ENCODE data around the gene NKAP. TPM values are rescaled to one million over a fixed set of nuclear protein-coding genes. Genes with fewer than 3 reads are reported as not detected.

NKAP gene
- total and polyA plus RNA-seq, 9 of the 15 experiments (the other 6 are each of a cell fraction or from before 2014, with no cell fraction given): 3.1 to 8.3 (median 7.0) TPM

DNA sequence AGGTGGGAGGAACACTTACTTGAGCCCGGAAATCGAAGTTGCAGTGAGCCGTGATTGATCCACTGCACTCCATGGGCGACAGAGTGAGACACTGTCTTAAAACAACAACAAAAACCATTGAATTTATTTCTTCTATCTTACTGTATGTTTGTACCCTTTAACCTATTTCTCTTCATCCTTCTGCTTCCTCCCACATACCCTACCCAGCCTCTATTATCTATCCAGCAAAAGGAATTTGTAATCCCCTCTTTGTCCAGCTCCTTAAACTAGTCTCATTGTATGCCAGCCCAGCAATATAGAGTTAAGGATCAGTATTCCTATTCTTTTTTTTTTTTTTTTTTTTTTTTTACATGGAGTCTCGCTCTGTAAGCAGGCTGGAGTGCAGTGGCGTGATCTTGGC is 1.9 kb upstream of the NKAP start (continued):
- TF ChIP-seq, protein P1, sequence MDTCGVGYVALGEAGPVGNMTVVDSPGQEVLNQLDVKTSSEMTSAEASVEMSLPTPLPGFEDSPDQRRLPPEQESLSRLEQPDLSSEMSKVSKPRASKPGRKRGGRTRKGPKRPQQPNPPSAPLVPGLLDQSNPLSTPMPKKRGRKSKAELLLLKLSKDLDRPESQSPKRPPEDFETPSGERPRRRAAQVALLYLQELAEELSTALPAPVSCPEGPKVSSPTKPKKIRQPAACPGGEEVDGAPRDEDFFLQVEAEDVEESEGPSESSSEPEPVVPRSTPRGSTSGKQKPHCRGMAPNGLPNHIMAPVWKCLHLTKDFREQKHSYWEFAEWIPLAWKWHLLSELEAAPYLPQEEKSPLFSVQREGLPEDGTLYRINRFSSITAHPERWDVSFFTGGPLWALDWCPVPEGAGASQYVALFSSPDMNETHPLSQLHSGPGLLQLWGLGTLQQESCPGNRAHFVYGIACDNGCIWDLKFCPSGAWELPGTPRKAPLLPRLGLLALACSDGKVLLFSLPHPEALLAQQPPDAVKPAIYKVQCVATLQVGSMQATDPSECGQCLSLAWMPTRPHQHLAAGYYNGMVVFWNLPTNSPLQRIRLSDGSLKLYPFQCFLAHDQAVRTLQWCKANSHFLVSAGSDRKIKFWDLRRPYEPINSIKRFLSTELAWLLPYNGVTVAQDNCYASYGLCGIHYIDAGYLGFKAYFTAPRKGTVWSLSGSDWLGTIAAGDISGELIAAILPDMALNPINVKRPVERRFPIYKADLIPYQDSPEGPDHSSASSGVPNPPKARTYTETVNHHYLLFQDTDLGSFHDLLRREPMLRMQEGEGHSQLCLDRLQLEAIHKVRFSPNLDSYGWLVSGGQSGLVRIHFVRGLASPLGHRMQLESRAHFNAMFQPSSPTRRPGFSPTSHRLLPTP (IDR thresholded peaks at IDR 0.05; ENCODE audit: borderline replicate concordance, extremely low read depth, insufficient read length): no peak
- TF ChIP-seq ZBTB7A (IDR thresholded peaks at IDR 0.05; ENCODE audit: borderline replicate concordance, control insufficient read depth, low read depth, low read length): no peak
- TF ChIP-seq DDX20 (tag; IDR thresholded peaks at IDR 0.05; ENCODE audit: low read depth): no peak
- TF ChIP-seq ZNF79 (CRISPR knock-in tag; IDR thresholded peaks at IDR 0.05; ENCODE audit: low read depth): no peak
- TF ChIP-seq ZFP30 (CRISPR knock-in tag; IDR thresholded peaks at IDR 0.05; ENCODE audit: borderline replicate concordance): no peak
- TF ChIP-seq, protein P2, sequence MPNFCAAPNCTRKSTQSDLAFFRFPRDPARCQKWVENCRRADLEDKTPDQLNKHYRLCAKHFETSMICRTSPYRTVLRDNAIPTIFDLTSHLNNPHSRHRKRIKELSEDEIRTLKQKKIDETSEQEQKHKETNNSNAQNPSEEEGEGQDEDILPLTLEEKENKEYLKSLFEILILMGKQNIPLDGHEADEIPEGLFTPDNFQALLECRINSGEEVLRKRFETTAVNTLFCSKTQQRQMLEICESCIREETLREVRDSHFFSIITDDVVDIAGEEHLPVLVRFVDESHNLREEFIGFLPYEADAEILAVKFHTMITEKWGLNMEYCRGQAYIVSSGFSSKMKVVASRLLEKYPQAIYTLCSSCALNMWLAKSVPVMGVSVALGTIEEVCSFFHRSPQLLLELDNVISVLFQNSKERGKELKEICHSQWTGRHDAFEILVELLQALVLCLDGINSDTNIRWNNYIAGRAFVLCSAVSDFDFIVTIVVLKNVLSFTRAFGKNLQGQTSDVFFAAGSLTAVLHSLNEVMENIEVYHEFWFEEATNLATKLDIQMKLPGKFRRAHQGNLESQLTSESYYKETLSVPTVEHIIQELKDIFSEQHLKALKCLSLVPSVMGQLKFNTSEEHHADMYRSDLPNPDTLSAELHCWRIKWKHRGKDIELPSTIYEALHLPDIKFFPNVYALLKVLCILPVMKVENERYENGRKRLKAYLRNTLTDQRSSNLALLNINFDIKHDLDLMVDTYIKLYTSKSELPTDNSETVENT (CRISPR knock-in tag; IDR thresholded peaks at IDR 0.05): no peak
